ENCODE measurements around the gene COLEC11. TPM values are rescaled to one million over a fixed set of nuclear protein-coding genes. Genes with fewer than 3 reads are reported as not detected.
A peak's percentile ranks its signal among the peaks of the same experiment; 100 is the strongest.
"Not testable (repeated sequence)": the region's sequence is repeated elsewhere in the genome, so short reads cannot be mapped to it uniquely, and the experiment has no call there.

COLEC11 gene
- total RNA-seq, 4 donors from 2014 or later, result 2.8 to 20.5 (median 9.1) TPM

DNA sequence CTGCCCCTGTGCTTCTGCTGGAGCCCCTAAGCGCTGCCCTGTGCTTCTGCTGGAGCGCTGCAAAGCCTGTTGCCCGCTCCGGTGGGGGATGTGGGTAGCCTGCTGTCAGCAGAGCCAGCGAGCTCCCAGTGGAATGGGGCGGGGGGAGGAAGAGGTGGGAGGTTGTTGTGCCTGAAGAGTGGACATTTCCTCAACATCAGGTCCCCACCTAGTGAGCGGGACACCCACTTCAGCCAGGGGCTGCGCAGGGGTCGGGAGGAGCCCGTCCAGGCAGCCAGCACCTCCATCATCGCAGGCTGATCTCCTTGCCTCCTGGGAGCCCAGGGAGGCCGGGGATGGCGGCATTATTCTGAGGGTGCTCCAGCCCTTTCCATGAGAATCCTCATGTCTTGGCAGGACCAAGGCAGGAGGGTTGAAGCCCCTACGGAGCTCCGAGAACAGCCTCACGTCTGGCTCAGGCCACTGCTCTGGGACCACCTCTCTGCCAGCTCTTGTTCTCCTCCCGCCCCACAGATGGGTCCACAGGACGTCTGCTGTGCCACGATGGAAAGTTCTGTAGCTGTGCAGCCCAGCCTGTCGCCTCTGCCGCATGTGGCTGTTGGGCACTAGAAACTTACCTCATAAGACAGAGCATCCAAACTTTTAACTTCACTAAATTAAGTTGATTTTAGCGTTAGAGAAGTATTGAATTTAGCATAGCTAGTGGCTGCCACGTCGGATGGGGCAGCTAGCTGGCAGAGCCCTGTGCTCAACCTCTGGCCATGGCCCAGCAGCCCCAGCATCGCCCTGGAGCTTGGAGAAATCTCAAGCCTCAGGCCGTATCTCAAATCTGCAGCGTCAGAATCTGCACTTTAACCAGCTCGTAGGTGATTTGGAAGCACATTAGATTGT, 61.2 kb downstream of the COLEC11 start:
- intact Hi-C loops (cut with DNase I), result loop anchor here (10.0 kb wide), 1 partner anchor 101 kb away; the partner anchor contains the start of gene RNASEH1
- no peak for DNase-seq
- H3K4me3 ChIP-seq (replicated peaks in 1 of 3), result no peak overlapping the region
- H3K4me1 ChIP-seq, result peaks cover 0 to 15% of the 10 kb centered on the region in 2 donors
- TF ChIP-seq POLR2A (IDR thresholded peaks at IDR 0.05), result no peak
- TF ChIP-seq, protein P1, sequence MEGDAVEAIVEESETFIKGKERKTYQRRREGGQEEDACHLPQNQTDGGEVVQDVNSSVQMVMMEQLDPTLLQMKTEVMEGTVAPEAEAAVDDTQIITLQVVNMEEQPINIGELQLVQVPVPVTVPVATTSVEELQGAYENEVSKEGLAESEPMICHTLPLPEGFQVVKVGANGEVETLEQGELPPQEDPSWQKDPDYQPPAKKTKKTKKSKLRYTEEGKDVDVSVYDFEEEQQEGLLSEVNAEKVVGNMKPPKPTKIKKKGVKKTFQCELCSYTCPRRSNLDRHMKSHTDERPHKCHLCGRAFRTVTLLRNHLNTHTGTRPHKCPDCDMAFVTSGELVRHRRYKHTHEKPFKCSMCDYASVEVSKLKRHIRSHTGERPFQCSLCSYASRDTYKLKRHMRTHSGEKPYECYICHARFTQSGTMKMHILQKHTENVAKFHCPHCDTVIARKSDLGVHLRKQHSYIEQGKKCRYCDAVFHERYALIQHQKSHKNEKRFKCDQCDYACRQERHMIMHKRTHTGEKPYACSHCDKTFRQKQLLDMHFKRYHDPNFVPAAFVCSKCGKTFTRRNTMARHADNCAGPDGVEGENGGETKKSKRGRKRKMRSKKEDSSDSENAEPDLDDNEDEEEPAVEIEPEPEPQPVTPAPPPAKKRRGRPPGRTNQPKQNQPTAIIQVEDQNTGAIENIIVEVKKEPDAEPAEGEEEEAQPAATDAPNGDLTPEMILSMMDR (IDR thresholded peaks at IDR 0.05), result no peak
- H3K36me3 ChIP-seq, result no peaks in the 10 kb centered on the region
- no peaks in the 10 kb centered on the region for H3K27me3 ChIP-seq
- 92% methylated on average over 21 to 22 of the region's 28 CpGs for WGBS, 2 donors
- H3K27ac ChIP-seq, result no peak overlapping the region
- no peaks in the 10 kb centered on the region for H3K9me3 ChIP-seq

DNA sequence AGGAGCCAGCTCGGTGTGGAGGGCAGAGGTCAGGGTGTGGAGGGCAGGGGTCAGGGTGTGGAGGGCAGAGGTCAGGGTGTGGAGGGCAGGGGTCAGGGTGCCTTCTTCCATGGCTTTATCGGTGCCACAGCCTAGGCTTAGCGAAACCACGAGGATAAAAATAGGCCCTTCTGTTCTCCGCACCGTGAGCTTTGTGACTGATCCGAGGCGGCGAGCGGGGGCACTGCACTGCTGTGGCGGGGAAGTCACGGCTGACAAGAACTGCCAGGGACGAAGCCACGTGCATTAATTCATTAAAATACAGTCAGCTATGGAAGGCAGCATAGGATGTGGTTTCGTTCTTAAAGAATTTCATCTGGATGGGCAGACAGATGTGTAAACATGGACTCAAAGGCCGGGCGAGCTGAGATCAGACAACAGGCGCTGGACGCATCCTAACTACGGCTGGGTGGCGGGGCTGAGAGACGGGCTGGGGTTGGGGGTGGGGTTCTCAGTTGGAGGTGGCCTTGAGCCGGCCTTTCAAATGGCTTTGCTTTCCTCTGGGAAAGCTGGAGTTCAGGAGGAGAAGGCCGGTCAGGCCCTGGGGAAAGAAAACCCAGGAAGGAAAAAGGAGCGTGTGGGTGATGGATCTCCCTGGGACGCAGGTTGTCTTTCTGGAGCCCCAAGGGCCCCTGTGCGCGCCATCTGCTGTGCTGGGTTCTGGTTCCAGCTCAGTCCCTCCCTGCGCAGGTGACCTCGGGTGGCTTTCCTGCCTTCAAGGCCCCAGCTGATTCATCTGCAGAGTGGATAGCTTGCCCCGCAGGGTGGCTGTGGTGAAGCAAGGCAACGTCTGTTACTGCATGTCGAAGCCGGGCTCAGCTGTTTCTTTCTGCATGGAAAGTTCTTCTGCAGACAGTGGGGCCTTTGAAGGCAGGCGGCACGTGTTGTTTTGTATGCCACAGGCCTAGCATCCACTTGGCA, 62.1 kb downstream of the COLEC11 start:
- intact Hi-C loops (cut with DNase I), result loop anchor here (10.0 kb wide), 1 partner anchor 102 kb away; the partner anchor contains the start of gene RNASEH1
- H3K9me3 ChIP-seq, result no peaks in the 10 kb centered on the region
- TF ChIP-seq POLR2A (IDR thresholded peaks at IDR 0.05), result no peak
- TF ChIP-seq, protein P1 (IDR thresholded peaks at IDR 0.05), result no peak
- H3K27me3 ChIP-seq, result no peaks in the 10 kb centered on the region
- no peak overlapping the region for H3K4me3 ChIP-seq (replicated peaks in 1 of 3)
- WGBS, 2 donors, result 90% methylated on average over 33 to 34 of the region's 36 CpGs
- no peaks in the 10 kb centered on the region for H3K36me3 ChIP-seq
- H3K4me1 ChIP-seq, result peaks cover 0 to 8% of the 10 kb centered on the region in 2 donors
- no peak for DNase-seq
- no peak overlapping the region for H3K27ac ChIP-seq

DNA sequence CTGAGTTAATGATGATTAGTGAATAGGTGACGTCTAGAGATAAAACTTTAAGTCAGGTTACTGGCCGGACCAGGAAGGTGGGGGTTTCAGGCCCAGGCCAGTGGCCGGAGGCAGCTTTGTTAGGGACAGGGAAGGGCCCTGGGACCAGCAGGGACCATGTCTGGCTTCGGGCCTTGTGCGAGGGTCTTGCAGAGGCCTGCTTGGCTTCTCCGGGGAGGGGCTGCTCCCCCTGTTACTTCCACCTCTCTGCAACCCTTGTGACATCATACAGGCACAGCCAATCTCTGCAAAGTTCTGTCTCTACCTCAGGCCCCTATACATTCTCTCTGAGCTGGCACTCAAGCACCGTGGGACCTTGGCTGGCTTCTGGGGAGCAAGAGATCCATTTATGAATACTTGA, 63.0 kb downstream of the COLEC11 start, which contains the start of gene ALLC:
Gene ALLC, plus strand, starts transcription at position 320 of the 400 bp plus-strand sequence. CDS start 12,958 bp downstream, outside the sequence.
- intact Hi-C loops (cut with DNase I), result loop anchor here (10.0 kb wide), 1 partner anchor 103 kb away; the partner anchor contains the start of gene RNASEH1
- Histone ChIP-seq H3K4me1 (peaks cover 0 to 7% of the 10 kb centered on the region in 2 donors), H3K9me3 (no peaks in the 10 kb centered on the region), H3K36me3 (no peaks in the 10 kb centered on the region), H3K4me3 (replicated peaks in 1 of 3) (no peak within 1 kb of the TSS), H3K27ac (peak within 1 kb of the TSS in 1 of 3 donors; percentile 28), H3K27me3 (no peaks in the 10 kb centered on the region)
- no peak for TF ChIP-seq POLR2A (IDR thresholded peaks at IDR 0.05)
- TF ChIP-seq, protein P1 (IDR thresholded peaks at IDR 0.05), result no peak
- 96 to 98% methylated on average over 7 of the region's 7 CpGs for WGBS, 2 donors
- DNase-seq, result no peak

DNA sequence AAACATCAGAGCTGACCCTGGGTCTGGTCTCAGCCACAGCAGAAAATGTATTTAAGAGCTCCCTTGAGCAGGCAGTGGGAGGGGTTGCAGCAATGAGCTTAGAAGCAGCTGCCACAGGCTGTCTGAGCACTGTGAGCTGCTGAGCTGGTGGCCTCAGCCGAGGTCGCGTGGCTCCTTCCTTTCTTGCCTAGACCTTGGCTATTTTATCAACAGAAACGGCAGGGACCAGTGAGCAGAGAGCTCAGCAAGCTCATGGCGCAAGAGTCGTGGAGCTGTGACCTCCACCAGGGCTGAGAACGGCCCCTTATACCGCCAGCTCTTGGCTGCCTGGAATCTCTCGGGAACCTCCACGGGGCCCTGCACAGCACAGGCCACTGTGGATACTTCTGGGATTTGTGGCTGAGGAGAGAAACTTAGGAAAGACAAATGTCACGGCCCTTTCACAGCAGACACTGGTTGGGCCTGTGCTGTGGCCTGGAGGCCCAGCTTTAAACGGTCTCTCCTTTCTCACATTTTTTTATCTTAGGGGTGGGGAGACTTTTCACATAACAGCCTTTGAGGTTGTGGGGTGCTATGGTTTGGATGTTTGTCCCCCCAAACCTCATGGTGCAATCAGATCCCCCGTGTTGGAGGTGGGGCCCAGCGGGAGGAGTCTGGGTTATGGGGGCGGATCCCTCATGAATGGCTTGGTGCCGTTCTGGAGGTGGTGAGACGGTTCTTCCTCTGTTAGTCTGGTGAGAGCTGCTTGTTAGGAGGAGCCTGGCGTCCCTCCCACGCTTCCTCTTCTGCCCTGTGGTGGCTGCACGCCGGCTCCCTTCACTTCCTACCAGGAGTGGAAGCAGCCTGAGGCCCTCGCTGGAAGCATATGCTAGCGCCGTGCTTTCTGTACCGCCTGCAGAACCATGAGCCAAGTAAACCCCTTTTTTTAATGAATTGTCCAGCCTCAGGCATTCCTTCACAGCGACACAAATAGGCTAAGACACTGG, 64.8 kb downstream of the COLEC11 start:
- no peak overlapping the region for H3K4me3 ChIP-seq (replicated peaks in 1 of 3)
- peak; percentile 38 to 43 for DNase-seq
- peak overlapping the region in 1 of 3 donors; percentile 28 for H3K27ac ChIP-seq
- TF ChIP-seq, protein P1 (IDR thresholded peaks at IDR 0.05), result no peak
- TF ChIP-seq POLR2A (IDR thresholded peaks at IDR 0.05), result no peak
- H3K36me3 ChIP-seq, result no peaks in the 10 kb centered on the region
- intact Hi-C loops (cut with DNase I), result loop anchor here (10.0 kb wide), 1 partner anchor 105 kb away; the partner anchor contains the start of gene RNASEH1
- 72 to 75% methylated on average over 22 to 26 of the region's 26 CpGs for WGBS, 2 donors
- H3K4me1 ChIP-seq, result peaks cover 0 to 7% of the 10 kb centered on the region in 2 donors
- no peaks in the 10 kb centered on the region for H3K27me3 ChIP-seq
- no peaks in the 10 kb centered on the region for H3K9me3 ChIP-seq

DNA sequence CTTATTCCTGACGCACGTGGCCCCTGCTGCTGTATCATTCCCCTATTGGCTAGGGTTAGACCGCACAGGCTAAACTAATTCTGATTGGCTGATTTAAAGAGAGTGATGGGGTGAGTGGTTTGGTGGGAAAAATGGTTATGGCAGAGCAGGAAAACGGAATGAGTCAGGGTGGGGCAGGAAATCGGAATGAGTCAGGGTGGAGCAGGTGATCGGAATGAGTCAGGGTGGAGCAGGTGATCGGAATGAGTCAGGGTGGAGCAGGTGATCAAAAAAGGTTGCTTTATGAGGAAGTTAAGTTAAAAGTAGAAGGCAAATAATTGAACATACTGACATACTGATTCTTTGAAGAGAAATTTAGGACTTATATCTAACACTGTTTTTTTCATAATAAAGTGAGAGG, 65.7 kb downstream of the COLEC11 start:
- H3K9me3 ChIP-seq; H3K27ac ChIP-seq; H3K4me3 ChIP-seq (replicated peaks in 1 of 3); DNase-seq; H3K4me1 ChIP-seq; intact Hi-C loops (cut with DNase I); H3K36me3 ChIP-seq; H3K27me3 ChIP-seq: not testable (repeated sequence)
- 84 to 85% methylated on average over 7 of the region's 7 CpGs for WGBS, 2 donors
